ENCODE data around the gene ZNHIT1. TPM values are rescaled to one million over a fixed set of nuclear protein-coding genes. Genes with fewer than 3 reads are reported as not detected.

The ZNHIT1 gene
- polyA plus RNA-seq, 1 donor (not counting 4 experiments of a cell fraction or from before 2014, with no cell fraction given), result 46.4 TPM

- H3K27me3 ChIP-seq (ENCODE audit: control insufficient read depth, extremely low read depth, insufficient read depth, low read length), result no peaks in the 10 kb centered on the region
- H3K9me3 ChIP-seq (ENCODE audit: control insufficient read depth, low read depth, low read length), result no peaks in the 10 kb centered on the region
- TF ChIP-seq CTCF (optimal IDR thresholded peaks at IDR 0.05 in 1 of 3, IDR thresholded peaks at IDR 0.05 in 1 of 3, conservative IDR thresholded peaks at IDR 0.05 in 1 of 3; ENCODE audit: extremely low read depth in 1 of 3, insufficient read depth in 2 of 3, low read length in 3 of 3) (no peak), EZH2 (IDR thresholded peaks at IDR 0.05; ENCODE audit: low read length) (no peak)
- no peak for DNase-seq (ENCODE audit: low read depth, low spot score)
- no peak overlapping the region for H3K4me2 ChIP-seq (ENCODE audit: control insufficient read depth, extremely low read depth, insufficient read depth, low read depth, low read length)
- no peaks in the 10 kb centered on the region for H3K4me1 ChIP-seq (ENCODE audit: control insufficient read depth, extremely low read depth, insufficient read depth, low read length)
- H2AFZ ChIP-seq (ENCODE audit: control insufficient read depth, low read length), result no peak overlapping the region
- H3K79me2 ChIP-seq (ENCODE audit: control insufficient read depth, insufficient read depth, low read length), result peaks cover 2% of the 10 kb centered on the region
- H3K9me1 ChIP-seq (ENCODE audit: control insufficient read depth, extremely low read depth, insufficient read depth, low read length), result no peaks in the 10 kb centered on the region
- H3K27ac ChIP-seq (ENCODE audit: control insufficient read depth, insufficient read depth, low read length), result no peak overlapping the region
- H4K20me1 ChIP-seq (ENCODE audit: control insufficient read depth, extremely low read depth, insufficient read depth, low read length), result no peaks in the 10 kb centered on the region
- no peak overlapping the region for H3K4me3 ChIP-seq (ENCODE audit: control insufficient read depth in 2 of 3, extremely low read depth in 1 of 3, insufficient read depth in 2 of 3, low read depth in 1 of 3, low read length in 3 of 3)
- peaks cover 14 to 40% of the 10 kb centered on the region in 2 experiments for H3K36me3 ChIP-seq (ENCODE audit: control insufficient read depth in 2 of 2, extremely low read depth in 1 of 2, insufficient read depth in 2 of 2, low read length in 2 of 2)
- dilution Hi-C loops (cut with MboI; ENCODE audit: extremely low pct_ligation_motif_present, low sequenced_read_pairs), result no loop called here
- FAIRE-seq, result no peak
- H3K9ac ChIP-seq (ENCODE audit: control insufficient read depth, extremely low read depth, insufficient read depth, low read length), result no peak overlapping the region
These were observed 7.8 kb upstream of the ZNHIT1 start for GRCh38 chr7:101210143-101210542.

- Histone ChIP-seq H3K36me3 (ENCODE audit: control insufficient read depth in 2 of 2, extremely low read depth in 1 of 2, insufficient read depth in 2 of 2, low read length in 2 of 2) (peaks cover 23 to 35% of the 10 kb centered on the region in 2 experiments), H3K9me3 (ENCODE audit: control insufficient read depth, low read depth, low read length) (no peaks in the 10 kb centered on the region), H2AFZ (ENCODE audit: control insufficient read depth, low read length) (no peak overlapping the region), H4K20me1 (ENCODE audit: control insufficient read depth, extremely low read depth, insufficient read depth, low read length) (no peaks in the 10 kb centered on the region), H3K27ac (ENCODE audit: control insufficient read depth, insufficient read depth, low read length) (no peak overlapping the region), H3K9ac (ENCODE audit: control insufficient read depth, extremely low read depth, insufficient read depth, low read length) (no peak overlapping the region), H3K79me2 (ENCODE audit: control insufficient read depth, insufficient read depth, low read length) (peaks cover 12% of the 10 kb centered on the region), H3K4me3 (ENCODE audit: control insufficient read depth in 2 of 3, extremely low read depth in 1 of 3, insufficient read depth in 2 of 3, low read depth in 1 of 3, low read length in 3 of 3) (no peak overlapping the region), H3K4me2 (ENCODE audit: control insufficient read depth, extremely low read depth, insufficient read depth, low read depth, low read length) (no peak overlapping the region), H3K4me1 (ENCODE audit: control insufficient read depth, extremely low read depth, insufficient read depth, low read length) (peaks cover 6% of the 10 kb centered on the region), H3K9me1 (ENCODE audit: control insufficient read depth, extremely low read depth, insufficient read depth, low read length) (no peaks in the 10 kb centered on the region), H3K27me3 (ENCODE audit: control insufficient read depth, extremely low read depth, insufficient read depth, low read length) (no peaks in the 10 kb centered on the region)
- FAIRE-seq (no peak), DNase-seq (ENCODE audit: low read depth, low spot score) (no peak)
- dilution Hi-C loops (cut with MboI; ENCODE audit: extremely low pct_ligation_motif_present, low sequenced_read_pairs), result no loop called here
- no peak for TF ChIP-seq CTCF (optimal IDR thresholded peaks at IDR 0.05 in 1 of 3, IDR thresholded peaks at IDR 0.05 in 1 of 3, conservative IDR thresholded peaks at IDR 0.05 in 1 of 3; ENCODE audit: extremely low read depth in 1 of 3, insufficient read depth in 2 of 3, low read length in 3 of 3)
- TF ChIP-seq EZH2 (IDR thresholded peaks at IDR 0.05; ENCODE audit: low read length), result no peak
These were observed 6.5 kb upstream of the ZNHIT1 start for GRCh38 chr7:101211501-101211900.
